GM12874 (cell line): Measurements from ENCODE around the gene MOB4.

Experiments used
- TF ChIP-seq, protein P1 (sequence below): IDR thresholded peaks from 2 replicates; pipeline ENCODE4 v1.5.1; 2011; ENCODE audit warnings: low read depth, mild to moderate bottlenecking, control low read depth, low read length, moderate library complexity; ENCODE audit not compliant: insufficient read depth

Gene MOB4

DNA sequence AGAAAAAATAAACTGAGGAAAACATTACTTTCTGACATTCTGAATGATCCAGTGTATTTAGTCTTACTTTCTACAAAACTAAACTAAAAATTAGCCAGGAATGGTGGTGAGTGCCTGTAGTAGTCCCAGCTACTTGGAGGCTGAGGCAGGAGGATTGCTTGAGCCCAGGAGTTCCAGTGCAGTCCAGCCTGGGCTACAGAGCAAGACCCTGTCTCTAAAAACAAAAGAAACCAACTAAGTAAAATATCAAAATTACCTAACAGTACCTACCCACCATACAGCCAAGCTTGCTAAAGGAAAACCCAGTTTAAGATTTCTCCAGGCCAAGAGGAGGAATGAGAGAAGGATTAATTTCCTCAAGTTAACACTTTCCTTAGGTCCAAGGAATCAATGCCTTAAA lies 19.2 kb upstream of the MOB4 start:
- TF ChIP-seq, protein P1, sequence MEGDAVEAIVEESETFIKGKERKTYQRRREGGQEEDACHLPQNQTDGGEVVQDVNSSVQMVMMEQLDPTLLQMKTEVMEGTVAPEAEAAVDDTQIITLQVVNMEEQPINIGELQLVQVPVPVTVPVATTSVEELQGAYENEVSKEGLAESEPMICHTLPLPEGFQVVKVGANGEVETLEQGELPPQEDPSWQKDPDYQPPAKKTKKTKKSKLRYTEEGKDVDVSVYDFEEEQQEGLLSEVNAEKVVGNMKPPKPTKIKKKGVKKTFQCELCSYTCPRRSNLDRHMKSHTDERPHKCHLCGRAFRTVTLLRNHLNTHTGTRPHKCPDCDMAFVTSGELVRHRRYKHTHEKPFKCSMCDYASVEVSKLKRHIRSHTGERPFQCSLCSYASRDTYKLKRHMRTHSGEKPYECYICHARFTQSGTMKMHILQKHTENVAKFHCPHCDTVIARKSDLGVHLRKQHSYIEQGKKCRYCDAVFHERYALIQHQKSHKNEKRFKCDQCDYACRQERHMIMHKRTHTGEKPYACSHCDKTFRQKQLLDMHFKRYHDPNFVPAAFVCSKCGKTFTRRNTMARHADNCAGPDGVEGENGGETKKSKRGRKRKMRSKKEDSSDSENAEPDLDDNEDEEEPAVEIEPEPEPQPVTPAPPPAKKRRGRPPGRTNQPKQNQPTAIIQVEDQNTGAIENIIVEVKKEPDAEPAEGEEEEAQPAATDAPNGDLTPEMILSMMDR = no peak

DNA sequence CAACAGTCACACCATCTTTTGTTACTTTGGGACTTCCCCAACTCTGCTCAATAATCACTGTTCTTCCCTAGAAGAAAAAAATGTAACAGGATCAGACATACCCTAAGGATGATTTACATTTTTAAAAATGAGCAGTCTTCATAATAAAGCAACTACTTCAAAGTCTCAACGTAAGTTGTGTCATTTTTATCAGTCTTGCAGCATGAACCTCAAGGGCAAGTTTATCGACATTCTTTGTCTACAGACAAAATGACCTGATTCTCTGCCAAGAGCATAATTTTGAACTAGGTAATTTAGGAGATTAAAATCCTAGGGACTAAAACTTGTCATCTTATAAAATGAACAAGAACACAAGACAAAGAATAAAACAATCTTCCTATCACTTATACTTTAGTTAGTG lies 18.5 kb upstream of the MOB4 start:
- TF ChIP-seq, protein P1 = no peak

DNA sequence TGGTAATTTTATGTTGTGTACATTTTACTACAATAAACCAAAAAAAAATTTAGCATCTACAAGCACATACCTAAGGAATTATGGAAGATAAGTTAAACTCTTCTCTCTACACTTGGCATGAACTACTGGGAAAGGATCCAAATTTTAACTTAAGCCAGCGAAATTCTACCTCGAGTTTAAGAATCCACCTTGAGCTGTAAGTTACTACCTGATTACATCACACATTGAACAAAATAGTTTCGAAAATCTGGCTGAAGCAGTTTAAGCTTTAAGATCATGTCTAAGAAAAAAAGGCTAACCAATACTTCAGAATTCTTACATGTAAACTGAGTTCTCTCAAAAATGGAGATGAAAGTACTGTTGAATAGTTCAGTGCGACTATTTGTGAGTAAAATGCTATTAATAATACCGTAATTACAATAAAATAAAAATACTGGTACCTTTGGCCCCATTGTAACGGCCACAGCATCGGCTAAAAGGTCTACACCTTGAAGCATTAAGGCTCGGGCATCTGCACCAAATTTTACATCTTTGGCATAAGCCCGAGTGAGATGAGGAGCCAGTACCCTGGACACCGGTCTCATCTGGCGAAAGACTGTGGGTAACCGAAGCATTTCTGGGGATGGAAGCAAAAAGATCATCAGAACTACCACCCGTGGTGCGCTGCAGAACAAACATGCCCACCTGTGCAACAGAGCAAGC lies 17.5 kb upstream of the MOB4 start:
- TF ChIP-seq, protein P1 = no peak

DNA sequence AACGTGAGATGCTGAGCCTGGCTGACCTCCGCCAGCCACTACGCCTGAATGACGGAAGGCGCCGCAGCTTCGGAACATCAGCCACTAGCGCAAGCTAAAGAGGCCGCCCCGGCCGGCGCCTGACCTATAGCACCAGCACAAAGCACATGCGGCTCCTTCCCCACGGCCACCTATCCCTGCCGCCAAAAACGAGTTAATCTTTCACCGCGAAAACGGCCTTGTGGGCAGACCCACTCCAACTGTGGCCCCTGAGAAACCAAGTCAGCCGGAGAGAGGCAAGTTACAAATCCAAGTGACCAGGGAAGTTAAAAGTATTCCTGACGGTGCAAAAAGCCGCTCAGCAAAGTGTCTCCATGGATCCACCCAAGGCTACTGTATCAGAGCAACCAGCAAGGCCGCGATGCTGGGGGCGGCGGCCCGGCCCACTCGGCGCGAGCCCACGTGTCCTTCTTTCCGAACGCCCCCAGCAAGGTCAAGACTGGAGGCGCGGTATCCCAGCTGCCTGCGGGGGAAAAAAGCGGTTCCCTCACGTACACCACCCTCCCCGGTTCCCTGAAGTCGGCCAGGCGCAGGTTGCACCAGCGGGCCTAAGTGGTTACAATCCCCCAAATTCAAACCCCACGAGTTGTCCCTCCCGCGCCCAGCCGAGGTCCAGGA lies 16.8 kb upstream of the MOB4 start:
- TF ChIP-seq, protein P1 = no peak

DNA sequence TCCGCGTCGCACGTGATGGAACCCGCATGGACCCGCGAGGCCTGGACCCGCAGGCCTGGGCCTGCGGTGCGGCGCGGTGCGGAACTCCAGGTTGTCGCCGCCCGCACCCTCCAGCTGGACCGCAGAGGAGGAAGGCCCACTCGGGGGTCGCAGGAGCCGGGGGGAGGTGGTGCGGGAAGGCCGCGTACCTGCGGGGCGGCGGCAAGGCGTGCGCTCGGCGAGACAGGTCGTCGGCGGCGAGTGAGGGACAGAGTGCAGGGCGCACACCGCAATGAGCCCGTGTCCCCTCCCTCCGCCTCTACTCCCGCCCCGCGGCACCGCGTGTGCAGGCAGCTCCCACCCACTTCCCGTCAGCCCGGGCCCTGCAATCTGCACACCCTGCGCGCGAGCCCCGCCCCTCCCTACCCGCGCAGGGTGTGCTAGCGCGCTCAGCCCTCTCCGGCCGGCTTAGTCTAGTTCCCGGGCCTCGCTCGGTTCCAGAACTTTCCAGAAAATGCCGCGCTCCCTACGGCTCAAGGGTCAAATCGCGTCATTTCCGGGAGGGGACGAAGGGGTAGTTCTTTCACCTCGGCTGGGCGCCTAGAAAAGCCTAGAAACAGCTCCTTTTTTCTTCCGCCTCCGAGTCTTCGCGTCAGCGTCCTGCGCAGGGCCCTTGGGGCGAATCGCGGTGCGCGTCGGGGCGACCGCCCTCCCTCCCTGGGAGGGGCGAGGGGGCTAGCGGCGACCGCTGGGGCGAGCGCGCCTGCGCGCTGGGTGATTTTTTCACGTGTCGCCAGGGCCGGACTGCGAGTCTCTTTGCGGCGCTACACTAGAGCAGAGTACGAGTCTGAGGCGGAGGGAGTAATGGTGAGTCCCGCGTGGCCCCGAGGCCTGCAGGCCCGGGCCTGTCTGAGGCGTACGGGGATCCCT lies 16.0 kb upstream of the MOB4 start, which contains the start of the genes HSPD1 and HSPE1:
TSS of gene HSPD1 (minus strand) at position 247 of the 909 bp plus-strand sequence. CDS start 992 bp downstream, outside the sequence.
TSS of gene HSPE1 (plus strand) at position 786 of the 909 bp plus-strand sequence. CDS start at position 844, 58 bp downstream.
- TF ChIP-seq, protein P1 = no peak

DNA sequence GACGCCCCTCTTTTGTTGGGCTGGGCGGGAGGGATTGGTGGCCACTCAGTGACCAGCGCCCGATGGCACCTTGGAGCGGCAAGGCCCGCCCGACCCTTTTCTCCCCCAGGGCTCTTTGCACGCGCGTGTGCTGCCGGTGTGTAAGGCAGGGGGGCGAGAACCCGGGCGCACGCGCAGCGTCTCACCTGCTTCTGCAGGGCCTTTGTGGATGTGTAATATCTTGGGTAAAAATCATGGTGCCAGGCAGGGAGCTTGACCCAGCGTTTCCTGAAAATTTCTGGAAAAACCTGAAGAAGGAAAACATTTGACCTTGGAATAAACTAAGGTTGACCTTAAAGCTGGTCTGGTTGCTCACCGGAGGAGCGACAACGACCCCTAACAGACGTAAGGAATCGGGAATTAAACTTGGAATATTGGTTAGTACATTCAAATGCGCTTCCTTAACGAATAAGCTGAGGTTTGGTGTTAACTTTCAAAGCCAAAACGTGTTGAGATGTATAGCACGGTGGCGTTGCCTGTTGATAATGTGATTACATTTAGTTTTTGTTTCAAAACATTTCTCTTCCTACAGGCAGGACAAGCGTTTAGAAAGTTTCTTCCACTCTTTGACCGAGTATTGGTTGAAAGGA lies 15.2 kb upstream of the MOB4 start:
- TF ChIP-seq, protein P1 = no peak

DNA sequence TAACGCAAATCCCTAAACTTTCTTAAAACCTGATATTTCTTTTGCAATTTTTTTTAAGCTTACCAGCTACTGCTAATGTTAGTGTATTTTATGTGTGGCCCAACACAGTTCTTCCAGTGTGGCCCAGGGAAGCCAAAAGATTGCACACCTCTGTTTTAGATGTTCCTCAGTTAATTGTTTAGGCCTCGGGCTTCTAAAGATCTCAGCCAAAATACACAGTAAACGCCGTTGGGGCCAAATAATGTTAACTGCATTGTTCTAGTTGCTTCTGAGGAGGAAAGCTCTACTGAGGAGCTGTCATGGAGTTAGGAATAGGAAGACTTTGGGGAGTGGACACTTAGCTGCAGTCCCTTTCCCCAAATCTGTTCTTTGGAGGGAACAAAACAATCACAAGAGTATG lies 13.7 kb upstream of the MOB4 start:
- TF ChIP-seq, protein P1 = no peak
